Activated T-helper 2 cell treated with anti-CD3 and anti-CD28 coated beads, Interferon-gamma antibody, Interleukin-2, Interleukin-4, amounts not matched to agents 10 μg/mL and 5 μg/mL and 100 μg/mL, durations not matched to agents 14 hours and 24 hours and 36 hours (primary cell): Measurements from ENCODE around the gene WFDC6. TPM values are rescaled to one million over a fixed set of nuclear protein-coding genes. Genes with fewer than 3 reads are reported as not detected.

Experiments
- DNase-seq: peaks from one replicate; pipeline ENCODE4 v3.0.0; 2021; ENCODE audit warnings: low spot score
- H3K27ac Mint-ChIP-seq: one replicate; pipeline ENCODE4 v1.8.0; 2021; ENCODE audit warnings: mixed read lengths
- H3K27me3 Mint-ChIP-seq: one replicate; pipeline ENCODE4 v1.8.0; 2021; ENCODE audit warnings: low read depth, mixed read lengths
- H3K36me3 Mint-ChIP-seq: one replicate; pipeline ENCODE4 v1.8.0; 2021; ENCODE audit warnings: low read depth, mixed read lengths
- H3K4me1 Mint-ChIP-seq: one replicate; pipeline ENCODE4 v1.8.0; 2021; ENCODE audit warnings: low read depth, mixed read lengths
- H3K4me3 Mint-ChIP-seq: one replicate; pipeline ENCODE4 v1.8.0; 2021; ENCODE audit warnings: low read depth, mild to moderate bottlenecking, moderate library complexity, mixed read lengths
- H3K9me3 Mint-ChIP-seq: one replicate; pipeline ENCODE4 v1.8.0; 2021; ENCODE audit warnings: mixed read lengths
- intact Hi-C: fragments of 100-400 bp; cut with micrococcal nuclease; formaldehyde crosslinking; loops from one replicate; pipeline ENCODE4 v1.15.1; 2023
- total RNA-seq: library from RNA; stranded (reverse); gene quantifications from 2 replicates; pipeline ENCODE4 v1.2.3, GENCODE V29; 2022

The WFDC6 gene
- total RNA-seq, 1 donor from 2014 or later, result not detected

GRCh38 chr20:45508068-45508886 is 31.0 kb downstream of the WFDC6 start:
- no peaks in the 10 kb centered on the region for H3K9me3 Mint-ChIP-seq
- intact Hi-C loops, result no loop called here
- no peak overlapping the region for H3K4me3 Mint-ChIP-seq
- no peak for DNase-seq
- H3K27me3 Mint-ChIP-seq, result peaks cover 30% of the 10 kb centered on the region
- no peak overlapping the region for H3K27ac Mint-ChIP-seq
- H3K4me1 Mint-ChIP-seq, result peaks cover 14% of the 10 kb centered on the region
- no peaks in the 10 kb centered on the region for H3K36me3 Mint-ChIP-seq

DNA sequence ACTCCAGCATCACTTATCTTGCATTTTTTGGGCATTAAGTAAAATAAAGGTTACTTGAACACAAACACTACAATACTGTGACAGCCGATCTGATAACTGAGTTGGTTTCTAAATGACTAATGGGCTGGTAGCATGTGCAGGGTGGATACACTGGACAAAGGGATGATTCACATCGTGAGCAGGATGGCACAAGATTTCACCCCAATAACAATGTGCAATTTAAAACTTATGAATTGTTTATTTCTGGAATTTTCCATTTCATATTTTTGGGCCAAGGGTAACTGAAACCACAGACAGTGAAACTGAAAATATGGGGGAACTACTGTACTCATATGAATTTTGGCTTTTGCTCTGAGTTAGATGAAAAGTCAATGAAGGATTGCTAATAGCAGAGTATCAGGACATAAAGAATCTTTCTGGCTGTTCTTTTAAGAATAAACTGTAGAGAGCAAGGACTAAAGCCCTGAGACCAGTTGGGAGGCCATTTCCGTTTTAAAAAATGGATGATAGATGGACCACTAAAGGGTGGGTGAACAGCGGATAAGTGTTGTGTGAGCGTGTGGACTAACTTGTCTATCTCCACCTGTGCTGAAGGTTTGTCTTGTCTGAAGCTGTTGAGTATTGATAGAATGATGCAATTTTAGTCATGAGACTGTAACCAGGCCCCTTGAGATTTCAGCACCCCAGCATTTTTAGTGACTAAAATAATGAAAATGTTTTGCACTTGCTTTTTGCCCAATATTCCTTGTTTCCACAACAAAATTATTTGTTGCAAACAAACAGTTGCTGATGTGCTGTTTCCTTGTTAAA is 32.1 kb downstream of the WFDC6 start:
- DNase-seq, result no peak
- no peaks in the 10 kb centered on the region for H3K36me3 Mint-ChIP-seq
- peaks cover 27% of the 10 kb centered on the region for H3K27me3 Mint-ChIP-seq
- H3K4me1 Mint-ChIP-seq, result peaks cover 14% of the 10 kb centered on the region
- no peak overlapping the region for H3K27ac Mint-ChIP-seq
- intact Hi-C loops, result loop anchor here (2.0 kb wide), 1 partner anchor 246 kb away; no protein-coding TSS in a partner anchor
- H3K4me3 Mint-ChIP-seq, result no peak overlapping the region
- no peaks in the 10 kb centered on the region for H3K9me3 Mint-ChIP-seq

DNA sequence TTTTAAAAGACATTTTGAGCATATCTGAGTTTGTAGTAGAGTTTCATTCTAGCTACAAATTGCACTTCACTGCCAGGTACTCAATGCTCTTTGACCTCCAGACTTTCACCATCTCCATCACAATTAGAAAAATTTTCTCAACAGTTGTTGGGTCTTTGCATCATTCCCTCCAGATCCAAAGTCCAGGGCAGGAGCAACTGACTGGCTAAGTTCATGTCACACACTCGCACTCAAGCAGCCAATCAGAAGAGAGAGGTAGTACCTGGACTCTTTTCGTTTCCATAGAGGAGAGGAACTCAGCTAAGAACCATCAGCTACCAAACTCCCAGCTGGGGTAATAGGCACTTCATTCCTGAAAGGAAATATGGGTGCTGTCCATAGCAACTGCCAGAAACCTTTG is 32.9 kb downstream of the WFDC6 start:
- no peak overlapping the region for H3K4me3 Mint-ChIP-seq
- no peak for DNase-seq
- intact Hi-C loops, result loop anchor here (2.0 kb wide), 1 partner anchor 246 kb away; no protein-coding TSS in a partner anchor
- H3K27ac Mint-ChIP-seq, result no peak overlapping the region
- no peaks in the 10 kb centered on the region for H3K9me3 Mint-ChIP-seq
- peaks cover 31% of the 10 kb centered on the region for H3K27me3 Mint-ChIP-seq
- H3K36me3 Mint-ChIP-seq, result no peaks in the 10 kb centered on the region
- peaks cover 14% of the 10 kb centered on the region for H3K4me1 Mint-ChIP-seq

- H3K27ac Mint-ChIP-seq, result no peak overlapping the region
- H3K36me3 Mint-ChIP-seq, result no peaks in the 10 kb centered on the region
- H3K27me3 Mint-ChIP-seq, result peaks cover 24% of the 10 kb centered on the region
- H3K4me1 Mint-ChIP-seq, result peaks cover 14% of the 10 kb centered on the region
- intact Hi-C loops, result no loop called here
- H3K9me3 Mint-ChIP-seq, result no peaks in the 10 kb centered on the region
- DNase-seq, result no peak
- no peak overlapping the region for H3K4me3 Mint-ChIP-seq
These were observed 35.9 kb downstream of the WFDC6 start for GRCh38 chr20:45503403-45503802.

GRCh38 chr20:45502561-45502960 is 36.7 kb downstream of the WFDC6 start:
- Mint-ChIP-seq H3K9me3 (no peaks in the 10 kb centered on the region), H3K4me1 (peaks cover 9% of the 10 kb centered on the region), H3K36me3 (no peaks in the 10 kb centered on the region), H3K27me3 (peaks cover 23% of the 10 kb centered on the region), H3K4me3 (no peak overlapping the region), H3K27ac (no peak overlapping the region)
- no peak for DNase-seq
- intact Hi-C loops, result no loop called here

DNA sequence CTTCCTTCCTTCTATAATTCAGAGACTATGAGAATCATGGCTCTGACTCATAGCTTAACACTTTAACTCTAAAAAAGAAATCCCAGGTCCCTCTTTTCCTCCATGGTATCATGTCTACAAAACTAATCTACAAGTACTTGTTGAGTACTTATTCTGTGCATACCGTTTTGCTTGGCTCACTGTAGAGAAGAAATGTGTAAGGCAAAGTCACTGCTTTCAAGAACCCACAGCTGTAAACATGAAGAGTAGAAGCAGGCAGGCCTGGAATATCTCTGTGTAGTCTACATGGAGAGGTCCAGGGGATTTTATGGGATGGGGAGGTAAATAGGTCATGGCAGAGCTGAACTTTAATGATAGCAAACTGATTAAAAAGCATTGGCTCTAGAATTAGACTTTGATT is 37.7 kb downstream of the WFDC6 start:
- Mint-ChIP-seq H3K27ac (no peak overlapping the region), H3K4me1 (peaks cover 2% of the 10 kb centered on the region), H3K9me3 (no peaks in the 10 kb centered on the region), H3K4me3 (no peak overlapping the region), H3K27me3 (peaks cover 23% of the 10 kb centered on the region), H3K36me3 (no peaks in the 10 kb centered on the region)
- DNase-seq, result no peak
- intact Hi-C loops, result no loop called here

DNA sequence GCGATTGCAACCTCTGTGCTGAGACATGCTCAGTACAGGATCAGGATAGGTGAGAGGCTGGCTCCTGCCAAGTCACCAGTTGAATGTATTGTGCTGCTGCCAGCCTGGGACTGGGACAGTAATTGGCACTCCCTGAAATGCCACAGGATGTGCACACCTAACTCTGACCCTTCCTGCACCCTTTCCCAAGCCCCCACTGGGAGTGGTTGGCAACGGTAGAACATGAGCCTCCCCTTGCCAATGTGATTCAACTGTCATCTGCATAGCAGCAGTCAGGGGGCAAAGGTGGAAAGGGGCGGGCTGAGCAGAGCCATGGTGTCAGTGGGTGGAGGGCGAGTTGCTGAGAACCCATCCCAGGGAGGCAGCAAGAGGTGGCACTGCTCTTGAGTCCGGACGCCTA is 39.3 kb downstream of the WFDC6 start:
- Mint-ChIP-seq H3K27me3 (peaks cover 30% of the 10 kb centered on the region), H3K4me1 (no peaks in the 10 kb centered on the region), H3K36me3 (no peaks in the 10 kb centered on the region), H3K9me3 (no peaks in the 10 kb centered on the region), H3K4me3 (no peak overlapping the region), H3K27ac (no peak overlapping the region)
- intact Hi-C loops, result no loop called here
- no peak for DNase-seq

- Mint-ChIP-seq H3K4me1 (no peaks in the 10 kb centered on the region), H3K4me3 (no peak overlapping the region), H3K27me3 (peaks cover 27% of the 10 kb centered on the region), H3K27ac (no peak overlapping the region), H3K9me3 (no peaks in the 10 kb centered on the region), H3K36me3 (no peaks in the 10 kb centered on the region)
- intact Hi-C loops, result no loop called here
- no peak for DNase-seq
These were observed 41.2 kb downstream of the WFDC6 start for GRCh38 chr20:45497971-45498494.

- Mint-ChIP-seq H3K9me3 (no peaks in the 10 kb centered on the region), H3K27ac (no peak overlapping the region), H3K4me3 (no peak overlapping the region), H3K36me3 (no peaks in the 10 kb centered on the region), H3K4me1 (no peaks in the 10 kb centered on the region), H3K27me3 (peaks cover 18% of the 10 kb centered on the region)
- DNase-seq, result no peak
- intact Hi-C loops, result no loop called here
These were observed 43.1 kb downstream of the WFDC6 start for GRCh38 chr20:45496166-45496565.

DNA sequence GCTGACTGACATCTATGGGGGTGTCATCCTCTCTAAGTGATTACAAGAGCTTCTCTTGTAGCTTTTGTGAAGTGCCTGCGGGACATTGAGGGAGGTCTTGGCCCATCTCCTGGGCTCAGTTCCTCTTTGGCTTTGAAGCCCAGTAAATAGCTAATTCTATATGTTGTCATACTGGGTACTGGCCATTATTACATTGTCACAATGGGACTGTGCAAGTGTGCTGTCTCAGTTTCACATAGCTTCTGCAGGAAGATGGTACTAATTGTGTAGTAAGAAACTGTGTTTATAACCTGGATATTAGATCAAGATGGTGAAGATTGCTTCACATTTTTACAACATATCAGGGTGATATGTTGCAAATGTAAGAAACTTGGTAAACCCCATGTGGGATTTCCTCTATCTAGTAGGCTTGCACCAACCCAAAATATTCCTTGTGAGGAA is 43.8 kb downstream of the WFDC6 start:
- no peak overlapping the region for H3K27ac Mint-ChIP-seq
- no peak for DNase-seq
- no peak overlapping the region for H3K4me3 Mint-ChIP-seq
- no peaks in the 10 kb centered on the region for H3K4me1 Mint-ChIP-seq
- no peaks in the 10 kb centered on the region for H3K9me3 Mint-ChIP-seq
- intact Hi-C loops, result no loop called here
- H3K36me3 Mint-ChIP-seq, result no peaks in the 10 kb centered on the region
- peaks cover 18% of the 10 kb centered on the region for H3K27me3 Mint-ChIP-seq

DNA sequence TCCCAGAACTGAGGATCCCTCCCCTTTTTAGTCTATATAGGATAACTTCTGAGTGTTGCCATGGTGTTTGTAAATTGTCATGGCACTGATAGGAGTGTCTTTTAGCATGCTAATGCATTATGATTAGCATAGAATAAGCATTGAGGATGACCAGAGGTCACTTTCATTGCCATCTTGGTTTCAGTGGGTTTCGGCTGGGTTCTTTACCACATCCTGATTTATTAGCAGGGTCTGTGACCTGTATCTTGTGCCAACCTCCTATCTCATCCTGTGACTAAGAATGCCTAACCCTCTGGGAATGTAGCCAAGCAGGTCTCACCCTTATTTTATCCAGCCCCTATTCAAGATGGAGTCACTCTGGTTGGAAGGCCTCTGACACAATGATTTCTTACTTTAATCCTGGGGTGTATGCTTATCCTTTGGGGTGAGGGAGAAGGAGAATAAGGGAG is 50.2 kb downstream of the WFDC6 start:
- Mint-ChIP-seq H3K9me3 (no peaks in the 10 kb centered on the region), H3K27ac (no peak overlapping the region), H3K36me3 (no peaks in the 10 kb centered on the region), H3K4me3 (no peak overlapping the region), H3K4me1 (no peaks in the 10 kb centered on the region), H3K27me3 (peaks cover 26% of the 10 kb centered on the region)
- DNase-seq, result no peak
- intact Hi-C loops, result no loop called here

- Mint-ChIP-seq H3K36me3 (no peaks in the 10 kb centered on the region), H3K27me3 (peaks cover 21% of the 10 kb centered on the region)
- DNase-seq, result no peak
These were observed 52.0 kb downstream of the WFDC6 start for GRCh38 chr20:45487231-45487635.

GRCh38 chr20:45485388-45485787 is 53.9 kb downstream of the WFDC6 start:
- no peak for DNase-seq
- H3K4me1 Mint-ChIP-seq, result no peaks in the 10 kb centered on the region
- intact Hi-C loops, result no loop called here
- no peaks in the 10 kb centered on the region for H3K9me3 Mint-ChIP-seq
- H3K27me3 Mint-ChIP-seq, result peaks cover 25% of the 10 kb centered on the region
- no peaks in the 10 kb centered on the region for H3K36me3 Mint-ChIP-seq
- H3K4me3 Mint-ChIP-seq, result no peak overlapping the region
- no peak overlapping the region for H3K27ac Mint-ChIP-seq

More at GRCh38 chr20:45487231-45487635, 52.0 kb downstream of the WFDC6 start:
- no peak overlapping the region for H3K4me3 Mint-ChIP-seq
- intact Hi-C loops, result no loop called here
- H3K4me1 Mint-ChIP-seq, result no peaks in the 10 kb centered on the region
- no peak overlapping the region for H3K27ac Mint-ChIP-seq
- no peaks in the 10 kb centered on the region for H3K9me3 Mint-ChIP-seq
